Measurements from ENCODE around the gene COMMD8. TPM values are rescaled to one million over a fixed set of nuclear protein-coding genes. Genes with fewer than 3 reads are reported as not detected.

Gene COMMD8
- polyA plus RNA-seq, 4 donors, result 34.2 to 50.3 (median 42.2) TPM

- no peak for DNase-seq (ENCODE audit: low read depth in 4 of 4, low spot score in 2 of 4)
Measured at GRCh38 chr4:47473141-47473750, 9.7 kb upstream of the COMMD8 start.

DNA sequence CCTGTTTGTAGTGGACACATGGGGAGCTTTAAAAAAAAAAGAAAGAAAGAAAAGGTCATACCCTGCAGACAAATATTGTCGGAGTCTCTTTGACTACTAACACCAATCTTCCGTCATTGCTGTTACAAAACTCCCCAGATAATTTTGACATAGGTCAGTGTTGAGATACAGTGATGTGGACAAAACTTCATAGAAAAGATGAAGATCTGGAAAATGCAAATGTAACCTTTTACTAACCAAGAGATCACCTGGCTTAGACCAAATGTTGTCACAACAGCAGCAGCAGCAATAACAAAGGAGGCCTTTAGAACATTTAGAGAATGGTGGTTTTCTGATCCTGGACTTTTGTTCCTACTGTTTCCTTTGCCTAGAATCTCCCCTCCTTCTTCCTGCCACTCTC is 8.1 kb upstream of the COMMD8 start:
- DNase-seq (ENCODE audit: low read depth in 4 of 4, low spot score in 2 of 4), result no peak

GRCh38 chr4:47471064-47471463 is 7.6 kb upstream of the COMMD8 start:
- DNase-seq (ENCODE audit: low read depth in 4 of 4, low spot score in 2 of 4), result no peak

DNA sequence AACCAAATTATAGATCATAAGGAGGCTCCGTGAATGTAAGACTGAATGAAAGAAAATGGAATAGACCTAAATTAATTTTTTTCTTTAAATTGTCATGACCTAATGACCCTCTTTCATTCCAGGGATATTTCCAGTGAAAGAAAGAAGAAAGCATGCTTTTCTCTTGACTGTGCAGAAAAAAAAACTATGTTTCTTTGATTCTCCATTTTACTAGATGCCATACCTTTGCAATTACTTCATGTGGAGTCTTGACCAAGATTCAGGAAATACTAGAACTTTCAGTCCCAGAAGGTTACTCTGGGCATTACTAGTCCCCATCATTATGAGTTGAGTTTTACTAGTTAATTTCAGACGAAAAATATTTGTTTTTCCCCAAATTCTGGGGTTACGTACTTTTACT is 6.4 kb upstream of the COMMD8 start:
- no peak for DNase-seq (ENCODE audit: low read depth in 4 of 4, low spot score in 2 of 4)

DNA sequence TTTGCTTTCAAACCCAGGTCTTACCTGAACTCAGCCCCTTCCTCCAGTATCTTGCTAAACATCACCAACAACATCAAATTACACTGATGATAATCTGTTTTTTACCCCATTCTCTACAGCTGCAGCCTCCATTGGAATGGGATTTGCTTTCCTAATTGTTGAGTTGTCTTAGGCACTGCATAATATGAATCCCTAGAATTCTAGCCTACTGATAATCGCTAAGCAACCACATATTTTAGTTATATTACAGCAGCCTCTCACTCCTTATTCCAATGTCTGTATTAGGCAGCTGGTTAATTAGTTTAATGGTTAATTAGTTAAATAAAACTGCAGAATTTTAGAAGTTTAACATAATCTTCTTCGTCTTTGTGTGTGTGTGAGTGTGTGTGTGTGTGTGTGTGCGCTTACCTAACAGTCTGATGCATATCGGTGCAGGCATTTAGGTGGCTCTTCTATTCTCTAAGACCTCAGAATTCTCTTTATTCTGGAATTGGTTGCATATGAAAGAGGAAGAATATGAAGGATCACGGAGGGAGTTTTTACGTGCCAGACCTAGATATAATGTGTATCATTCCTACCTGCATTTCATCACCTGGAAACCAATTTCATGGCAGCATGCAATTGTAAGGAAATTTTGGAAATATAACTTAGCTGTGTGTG is 5.3 kb upstream of the COMMD8 start:
- DNase-seq (ENCODE audit: low read depth in 4 of 4, low spot score in 2 of 4), result no peak

DNA sequence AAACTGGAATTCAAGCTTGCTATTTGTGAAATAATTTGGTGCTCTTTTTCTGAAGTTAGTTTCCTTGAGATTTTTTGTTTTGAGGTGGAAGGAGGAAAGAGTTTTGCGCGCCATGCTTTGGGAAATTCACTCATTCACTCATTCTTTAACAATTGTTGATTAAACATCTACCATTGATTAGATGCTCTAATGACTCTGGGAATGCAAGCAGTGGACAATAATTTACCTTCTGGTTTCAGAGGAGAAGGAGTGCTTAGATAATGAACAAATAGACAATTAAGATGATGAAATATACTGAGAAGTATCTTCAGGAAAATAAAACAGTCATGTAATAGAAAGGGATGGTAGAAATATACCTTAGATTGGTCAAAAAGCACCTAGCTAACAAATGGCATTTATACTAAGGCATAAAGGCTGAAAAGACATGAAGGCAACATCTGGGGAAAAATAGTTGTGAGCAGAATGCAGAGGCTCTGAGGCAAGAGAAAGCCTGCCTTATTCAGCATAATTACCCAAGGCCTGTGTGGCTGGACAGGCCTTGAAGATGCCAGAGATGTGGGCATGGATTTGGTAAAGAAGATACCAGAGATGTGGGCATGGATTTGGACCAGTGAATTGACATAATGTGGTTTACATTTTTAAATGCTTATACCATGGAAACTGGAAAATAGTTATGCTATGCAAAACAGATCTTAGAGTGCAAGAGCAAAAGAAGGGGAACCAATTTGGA is 2.7 kb upstream of the COMMD8 start:
- no peak for DNase-seq (ENCODE audit: low read depth in 4 of 4, low spot score in 2 of 4)

DNA sequence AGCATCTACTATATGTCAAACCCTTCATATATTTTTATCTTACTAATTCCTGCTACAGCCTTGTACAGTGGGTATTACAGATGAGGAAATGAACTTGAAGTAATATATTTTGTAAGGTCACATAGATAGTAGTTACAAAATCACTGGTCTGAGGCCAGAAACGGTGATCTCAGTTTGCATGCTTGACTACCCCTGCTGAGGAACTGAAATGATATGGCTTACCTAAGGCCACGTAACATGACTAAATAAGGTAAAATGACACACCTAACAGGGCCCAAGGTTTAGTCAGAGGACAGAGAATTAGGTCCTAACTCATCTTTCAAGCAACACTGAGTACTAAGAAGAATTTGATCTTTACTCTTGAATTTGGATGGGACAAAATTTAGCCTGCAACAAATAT is 1.5 kb upstream of the COMMD8 start:
- DNase-seq (ENCODE audit: low read depth in 4 of 4, low spot score in 2 of 4), result no peak

DNA sequence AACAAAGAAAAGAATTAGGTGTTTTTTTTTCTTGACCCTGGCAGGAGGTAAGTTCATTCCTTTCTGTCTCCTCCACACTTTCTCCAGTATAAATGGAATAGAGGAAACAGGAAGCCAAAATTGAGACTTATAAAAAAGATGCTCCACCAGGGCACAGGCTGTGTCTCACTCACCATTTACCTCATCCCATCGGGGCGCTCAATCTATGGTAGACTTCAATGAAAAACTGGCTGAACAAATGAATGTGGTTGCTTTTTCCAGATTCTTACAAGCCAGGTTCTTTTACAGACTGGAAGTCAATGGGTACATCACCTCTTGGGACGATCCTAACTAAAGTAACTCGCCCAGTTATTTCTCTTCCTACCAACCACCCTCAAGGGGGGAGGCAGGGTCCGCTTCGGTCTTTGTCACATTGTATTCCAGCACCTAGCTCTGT is 685 bp downstream of the COMMD8 start:
- DNase-seq (ENCODE audit: low read depth in 4 of 4, low spot score in 2 of 4), result no peak

DNA sequence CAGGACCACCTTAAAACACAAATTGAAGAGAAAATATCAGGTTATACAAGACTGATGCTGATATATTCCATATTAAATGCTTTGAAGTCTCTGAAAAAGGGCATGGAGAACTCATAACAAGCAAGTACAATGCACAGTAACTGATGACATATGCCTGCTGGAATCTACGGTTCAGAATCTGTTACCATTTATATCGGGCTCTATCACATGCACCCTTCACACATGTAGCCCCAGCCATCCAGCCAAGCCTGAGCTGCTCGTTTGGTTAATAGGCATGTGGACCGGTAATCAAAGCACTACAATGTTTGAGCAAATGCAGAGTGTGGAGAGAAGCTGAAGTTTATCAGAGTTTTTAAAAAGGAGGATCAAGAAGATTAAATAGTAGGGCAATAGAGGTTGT is 11.8 kb downstream of the COMMD8 start:
- no peak for DNase-seq (ENCODE audit: low read depth in 4 of 4, low spot score in 2 of 4)

GRCh38 chr4:47444031-47444430 is 19.5 kb downstream of the COMMD8 start:
- no peak for DNase-seq (ENCODE audit: low read depth in 4 of 4, low spot score in 2 of 4)

- DNase-seq (ENCODE audit: low read depth in 4 of 4, low spot score in 2 of 4), result no peak
Measured at GRCh38 chr4:47442980-47443379, 20.5 kb downstream of the COMMD8 start.

DNA sequence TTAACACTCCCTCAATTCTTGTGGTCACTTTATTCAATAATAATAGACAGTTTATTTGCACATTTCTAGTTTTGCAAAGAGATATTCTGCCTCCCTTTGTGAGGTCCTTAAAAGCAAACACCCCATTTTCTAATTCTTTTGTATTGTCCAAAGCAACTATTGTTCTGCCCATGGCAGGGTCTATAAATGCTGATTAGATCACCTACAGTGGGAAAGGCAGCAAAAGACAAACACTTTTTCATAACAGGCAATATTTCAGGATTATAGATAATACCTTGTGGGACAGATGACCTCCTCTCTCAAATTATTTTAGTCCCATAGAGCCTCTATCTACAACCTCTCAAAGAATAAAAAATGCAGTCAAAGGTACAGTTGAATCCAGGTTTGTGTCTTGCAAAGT is 28.6 kb downstream of the COMMD8 start:
- no peak for DNase-seq (ENCODE audit: low read depth in 4 of 4, low spot score in 2 of 4)

- no peak for DNase-seq (ENCODE audit: low read depth in 4 of 4, low spot score in 2 of 4)
Measured at GRCh38 chr4:47432749-47433148, 30.8 kb downstream of the COMMD8 start.

DNA sequence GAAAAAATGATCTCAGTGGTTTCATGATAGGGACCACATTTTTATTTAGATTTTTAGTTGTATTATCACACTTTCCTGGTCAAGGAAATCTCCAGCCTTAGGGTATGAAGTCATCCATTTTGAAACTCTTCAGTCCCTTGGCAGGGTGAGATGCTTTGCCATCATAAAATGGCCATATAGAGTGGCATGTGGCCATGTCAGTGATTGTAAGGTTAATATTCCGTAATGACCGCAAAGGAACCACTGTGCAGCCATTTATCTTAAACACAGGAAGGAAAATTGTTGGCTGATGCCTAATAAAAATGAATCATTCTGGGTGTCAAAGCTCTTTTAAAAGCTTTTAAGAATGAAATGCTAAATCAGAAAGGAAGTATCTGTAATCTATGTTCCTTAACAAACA is 35.6 kb downstream of the COMMD8 start:
- no peak for DNase-seq (ENCODE audit: low read depth in 4 of 4, low spot score in 2 of 4)

- no peak for DNase-seq (ENCODE audit: low read depth in 4 of 4, low spot score in 2 of 4)
Measured at GRCh38 chr4:47425628-47426027, 37.9 kb downstream of the COMMD8 start.

GRCh38 chr4:47419296-47419695 is 44.2 kb downstream of the COMMD8 start:
- no peak for DNase-seq (ENCODE audit: low read depth in 4 of 4, low spot score in 2 of 4)

- no peak for DNase-seq (ENCODE audit: low read depth in 4 of 4, low spot score in 2 of 4)
Measured at GRCh38 chr4:47418147-47418546, 45.4 kb downstream of the COMMD8 start.

DNA sequence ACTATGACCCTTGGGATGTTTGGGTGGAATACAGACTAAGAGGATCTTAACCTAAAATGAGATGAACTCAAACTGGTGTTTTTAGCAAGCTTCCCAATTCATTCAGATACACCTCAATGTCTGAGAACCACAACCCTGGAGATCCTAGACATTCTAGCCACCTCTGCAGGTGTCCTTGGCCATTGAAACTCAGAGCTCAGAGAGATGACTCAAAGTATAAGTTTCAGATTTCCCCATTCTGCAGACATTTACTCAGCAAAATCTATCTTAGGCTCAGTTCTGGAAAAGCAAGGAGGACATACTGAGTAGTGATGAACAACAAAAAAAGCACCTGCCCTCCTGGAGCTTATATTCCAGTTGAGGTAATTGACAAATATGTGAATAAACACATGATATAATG is 47.8 kb downstream of the COMMD8 start:
- no peak for DNase-seq (ENCODE audit: low read depth in 4 of 4, low spot score in 2 of 4)

- DNase-seq (ENCODE audit: low read depth in 4 of 4, low spot score in 2 of 4), result peak in 3 of 4 donors; percentile 23 to 58 (median 36)
Measured at GRCh38 chr4:47413521-47413920, 50.0 kb downstream of the COMMD8 start.

GRCh38 chr4:47410271-47410670 is 53.2 kb downstream of the COMMD8 start:
- DNase-seq (ENCODE audit: low read depth in 4 of 4, low spot score in 2 of 4), result no peak

DNA sequence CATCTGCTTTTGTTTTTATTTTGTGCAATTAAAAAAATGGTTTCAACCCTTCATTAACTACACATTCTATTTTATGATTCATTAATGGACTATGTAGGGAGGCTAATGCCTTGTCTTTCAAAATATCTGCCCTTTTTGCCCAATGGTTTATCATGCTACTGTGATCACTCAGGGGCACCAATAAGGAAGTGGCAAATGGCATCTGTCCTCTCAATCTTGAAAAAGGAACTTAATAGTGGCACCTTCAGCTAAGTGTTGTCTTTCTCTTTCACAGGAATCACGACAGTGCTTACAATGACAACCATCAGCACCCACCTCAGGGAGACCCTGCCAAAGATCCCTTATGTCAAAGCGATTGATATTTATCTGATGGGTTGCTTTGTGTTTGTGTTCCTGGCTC is 57.1 kb downstream of the COMMD8 start:
- DNase-seq (ENCODE audit: low read depth in 4 of 4, low spot score in 2 of 4), result no peak
